Activated T-cell treated with anti-CD3 and anti-CD28 coated beads for 48 hours (primary cell): ENCODE results near the gene NPBWR2.

Experiments used
- DNase-seq: peaks from one replicate; pipeline ENCODE4 v3.0.0-alpha.2; 2020; ENCODE audit warnings: low read depth

NPBWR2 gene, protein sequence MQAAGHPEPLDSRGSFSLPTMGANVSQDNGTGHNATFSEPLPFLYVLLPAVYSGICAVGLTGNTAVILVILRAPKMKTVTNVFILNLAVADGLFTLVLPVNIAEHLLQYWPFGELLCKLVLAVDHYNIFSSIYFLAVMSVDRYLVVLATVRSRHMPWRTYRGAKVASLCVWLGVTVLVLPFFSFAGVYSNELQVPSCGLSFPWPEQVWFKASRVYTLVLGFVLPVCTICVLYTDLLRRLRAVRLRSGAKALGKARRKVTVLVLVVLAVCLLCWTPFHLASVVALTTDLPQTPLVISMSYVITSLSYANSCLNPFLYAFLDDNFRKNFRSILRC

GRCh38 chr20:64106981-64107735 is at the start of gene NPBWR2:
TSS of gene NPBWR2 (minus strand) at chr20:64107565. CDS start at chr20:64106831, 734 bp downstream.
- no peak for DNase-seq

DNA sequence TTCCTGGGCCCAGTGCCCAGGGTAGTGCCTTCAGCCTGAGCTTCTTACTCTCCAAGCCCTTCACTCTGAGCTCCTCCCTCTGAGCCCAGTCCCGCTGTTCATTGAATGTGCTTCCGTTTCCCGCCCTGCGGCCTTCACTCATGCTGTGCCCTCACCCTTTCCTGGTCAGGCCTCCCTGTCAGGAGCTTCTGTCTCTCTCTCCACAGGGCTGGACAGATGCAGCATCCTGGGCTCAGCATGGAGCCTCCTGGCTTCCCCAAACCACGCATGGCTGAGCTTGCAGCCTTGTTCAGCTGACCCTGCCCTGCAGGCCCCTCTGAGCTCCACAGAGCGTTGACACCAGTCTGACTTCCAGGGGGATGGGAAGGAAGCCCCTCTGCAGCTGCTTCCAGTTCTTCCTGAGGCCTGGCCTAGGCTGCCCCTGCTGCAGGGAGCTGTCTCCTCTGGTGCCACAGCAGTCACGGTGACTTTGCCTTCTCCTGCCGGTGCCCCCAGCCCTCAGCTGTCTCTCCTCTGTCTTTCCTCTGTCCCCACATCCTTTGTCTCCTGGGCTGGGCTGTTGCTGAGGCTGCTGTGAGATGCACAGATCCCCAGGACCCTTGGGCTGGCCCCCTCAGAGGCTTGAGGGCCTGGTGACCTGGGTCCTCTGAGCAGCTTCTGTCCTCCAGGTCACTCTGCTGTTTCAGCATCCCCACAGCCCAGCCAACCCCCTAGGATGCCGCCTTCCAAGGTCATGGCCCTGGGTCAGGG is 48.9 kb upstream of the NPBWR2 start:
- DNase-seq = no peak

DNA sequence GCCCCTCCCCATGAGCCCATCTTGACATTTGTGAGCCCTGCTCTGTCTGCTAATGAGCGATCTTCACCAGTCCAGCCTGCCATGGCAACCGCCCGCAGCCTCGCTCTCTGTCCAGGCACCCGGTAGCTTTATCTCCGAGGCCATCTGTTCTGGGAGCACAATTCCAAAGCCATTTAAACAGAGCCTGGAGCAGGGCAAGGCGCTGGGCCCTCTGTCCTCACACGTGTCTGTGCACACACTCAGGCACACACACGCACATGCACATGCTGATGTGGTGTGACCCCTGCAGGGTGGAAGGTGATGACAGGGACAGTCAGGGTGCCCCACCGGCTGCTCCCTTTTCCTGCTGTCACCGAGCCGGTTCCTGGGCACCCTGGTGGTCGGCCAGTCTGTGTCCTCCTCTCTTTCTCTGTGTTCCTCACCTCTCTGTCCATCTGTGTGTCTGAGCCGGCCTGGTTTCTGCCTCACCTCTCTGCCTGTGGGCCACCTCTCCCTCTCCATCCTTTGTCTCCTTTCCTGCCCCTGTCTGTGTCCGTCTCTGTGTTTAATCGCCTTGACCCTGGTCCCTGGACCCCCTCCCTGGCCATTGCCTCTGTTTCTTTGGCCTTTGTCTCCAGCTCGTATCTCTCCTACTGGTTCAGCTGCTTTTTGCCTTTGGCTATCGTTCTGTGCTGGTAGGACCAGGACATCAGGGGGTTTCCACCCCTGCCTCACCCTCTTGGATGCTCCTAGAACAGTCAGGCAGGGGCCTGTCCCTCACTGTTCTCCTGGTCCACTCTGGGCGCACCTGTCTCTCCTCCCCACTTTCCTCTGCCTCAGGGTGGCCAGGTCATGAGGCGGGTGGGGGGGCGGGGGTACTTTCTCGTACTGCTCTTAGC is 48.1 kb upstream of the NPBWR2 start:
- no peak for DNase-seq

- no peak for DNase-seq
Measured at GRCh38 chr20:64154590-64155257, 47.4 kb upstream of the NPBWR2 start.

GRCh38 chr20:64153861-64154589 is 46.7 kb upstream of the NPBWR2 start:
- no peak for DNase-seq

GRCh38 chr20:64153410-64153809 is 46.0 kb upstream of the NPBWR2 start:
- DNase-seq = no peak

DNA sequence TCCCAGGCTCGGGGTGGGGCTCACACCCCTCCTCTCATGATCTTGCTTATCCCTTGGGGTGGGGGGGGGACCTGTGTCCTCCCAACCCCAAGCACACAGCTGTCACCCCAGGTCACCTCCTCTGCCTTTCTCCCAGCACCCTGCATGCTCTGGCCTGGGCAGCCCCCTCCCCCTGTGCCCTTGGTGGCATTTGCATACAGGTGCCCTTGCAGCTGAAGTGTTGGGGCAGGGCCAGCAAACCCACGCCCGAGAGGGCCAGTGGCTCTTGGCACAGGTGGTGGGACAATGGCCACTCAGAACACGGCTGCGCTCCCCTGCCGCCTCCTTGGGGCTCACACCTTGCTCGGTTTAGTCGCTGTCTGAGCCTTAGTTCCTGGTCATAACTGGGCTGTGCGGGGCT is 45.5 kb upstream of the NPBWR2 start:
- no peak for DNase-seq

DNA sequence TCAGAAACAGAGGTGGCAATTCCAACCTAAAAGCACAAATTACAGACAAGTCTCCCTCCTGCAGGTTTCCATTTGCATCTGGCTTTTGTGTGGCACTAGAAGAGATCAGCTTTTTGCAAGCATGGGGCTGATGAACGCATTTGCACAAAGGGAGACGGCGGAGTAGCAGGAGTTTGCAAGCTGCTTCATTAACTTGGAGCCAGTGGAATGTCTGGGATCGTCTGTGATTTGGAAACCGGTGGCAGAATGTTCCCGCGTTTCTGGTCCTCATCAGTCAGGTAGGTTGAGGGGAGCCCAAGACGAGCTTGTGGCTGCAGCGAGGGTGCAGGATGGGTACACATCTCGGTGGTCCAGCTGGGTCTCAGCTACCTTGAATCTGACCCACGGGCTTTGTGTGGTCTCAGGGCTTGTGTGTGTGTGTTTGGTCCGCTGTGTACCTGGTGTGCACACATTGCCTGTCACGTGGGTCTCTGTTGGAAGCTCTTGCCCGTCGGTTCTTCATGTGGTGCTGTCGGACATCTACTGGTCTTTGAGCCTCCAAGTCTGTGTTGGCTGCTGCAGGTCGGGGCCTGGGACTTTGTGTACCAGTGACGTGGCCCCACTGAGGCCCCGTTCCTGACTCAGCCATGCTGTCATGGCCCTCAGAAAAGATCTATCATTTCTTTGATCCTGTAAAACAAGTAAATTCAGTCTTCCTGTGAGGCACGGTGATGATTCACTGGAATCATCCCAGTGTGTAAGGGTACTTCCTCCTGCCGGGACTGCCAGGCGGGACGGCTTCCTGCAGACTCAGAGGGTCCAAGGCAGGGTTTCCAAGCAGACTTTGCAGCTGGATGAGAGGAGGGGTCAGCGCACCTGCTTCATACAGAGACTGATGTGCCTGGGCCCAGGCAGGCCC is 44.5 kb upstream of the NPBWR2 start:
- no peak for DNase-seq

DNA sequence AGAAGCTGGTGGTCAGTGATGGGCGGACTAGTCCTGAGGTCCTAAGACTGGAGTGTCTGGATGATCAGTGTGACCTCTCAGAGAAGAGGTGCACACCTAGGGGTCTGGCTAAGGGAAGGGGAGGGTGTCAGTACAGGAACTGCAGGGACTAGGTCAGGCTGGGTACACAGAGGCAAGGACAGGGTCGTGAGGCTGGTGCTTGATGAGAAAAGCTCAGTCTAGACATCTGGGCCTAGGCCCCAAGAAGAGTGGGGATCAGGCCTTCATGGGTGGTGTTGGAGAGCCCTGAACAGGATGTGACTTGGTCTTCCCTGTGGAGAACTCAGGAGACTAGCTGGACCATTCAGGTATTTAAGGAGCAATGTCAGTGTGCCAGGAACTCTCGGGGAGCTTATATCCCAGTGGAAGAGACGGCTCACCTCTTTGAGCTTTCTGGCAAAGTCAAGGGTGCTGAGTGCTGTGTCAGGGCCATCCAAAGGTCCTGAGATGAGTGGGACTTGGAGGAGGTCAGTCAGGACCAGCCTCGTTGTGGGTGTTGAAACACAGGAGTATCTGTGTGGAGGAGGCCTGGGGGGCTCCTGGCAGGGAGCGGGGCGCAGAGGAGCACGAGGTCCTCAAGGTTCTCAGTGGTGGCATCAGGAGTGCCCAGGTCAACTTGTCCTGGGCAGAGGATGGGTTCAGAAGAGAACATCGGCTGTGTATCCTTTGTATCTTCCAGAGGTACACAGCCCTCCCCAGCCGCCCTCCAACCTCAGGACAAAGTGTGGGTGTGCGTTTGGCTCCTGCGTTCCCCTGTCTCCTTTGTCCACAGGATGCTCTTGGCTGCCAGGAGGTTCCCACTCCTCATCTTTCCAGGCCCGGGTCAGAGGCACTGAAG is 43.6 kb upstream of the NPBWR2 start:
- DNase-seq = no peak

GRCh38 chr20:64149809-64150560 is 42.6 kb upstream of the NPBWR2 start:
- no peak for DNase-seq

- no peak for DNase-seq
Measured at GRCh38 chr20:64149141-64149540, 41.8 kb upstream of the NPBWR2 start.

DNA sequence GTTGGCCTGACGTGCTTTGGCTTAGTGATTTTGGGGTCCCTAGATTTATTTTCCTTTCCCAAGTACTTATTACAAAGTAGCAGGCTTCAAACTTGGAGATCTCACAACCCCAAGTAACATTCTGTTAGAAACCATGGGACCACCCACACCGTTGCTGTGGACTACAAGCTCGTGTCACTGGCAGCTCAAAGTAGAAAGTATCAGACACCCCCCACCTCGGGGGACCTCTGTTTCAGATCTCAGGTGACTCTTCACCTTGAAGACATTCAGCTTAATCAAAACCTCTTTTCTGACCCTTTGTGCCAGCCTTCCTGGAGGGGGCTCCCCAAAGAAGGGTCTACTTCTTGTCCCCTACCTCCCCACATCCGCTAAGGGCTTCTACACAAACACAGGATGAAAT is 41.2 kb upstream of the NPBWR2 start:
- DNase-seq = no peak

DNA sequence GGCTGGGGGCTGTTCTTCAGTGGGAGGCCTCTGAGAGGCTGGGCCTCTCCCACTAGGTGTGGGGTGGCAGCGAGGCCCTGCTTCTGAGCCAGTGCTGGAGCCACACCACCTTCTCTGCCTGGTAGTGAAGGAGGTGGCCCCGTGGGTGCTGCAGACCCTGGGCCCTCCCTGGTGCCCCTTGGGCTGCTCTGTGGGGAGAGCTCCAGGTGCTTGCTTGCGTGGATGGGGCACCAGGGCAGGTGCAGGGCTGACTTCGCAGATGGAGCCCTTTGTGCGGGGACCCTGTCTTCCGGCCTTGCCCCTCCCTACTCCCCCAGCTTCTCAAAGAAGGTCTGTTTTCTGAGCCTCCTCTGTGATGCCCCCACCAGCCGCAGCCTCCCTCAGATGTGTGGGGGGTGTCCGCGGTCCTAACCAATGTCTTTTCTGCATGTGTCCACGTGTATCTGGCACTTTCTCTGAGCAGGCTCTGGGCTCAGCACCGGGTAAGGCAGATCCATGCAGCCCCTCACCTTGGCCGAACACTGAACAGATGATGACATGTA is 39.6 kb upstream of the NPBWR2 start:
- no peak for DNase-seq

GRCh38 chr20:64146301-64146935 is 39.1 kb upstream of the NPBWR2 start:
- no peak for DNase-seq

DNA sequence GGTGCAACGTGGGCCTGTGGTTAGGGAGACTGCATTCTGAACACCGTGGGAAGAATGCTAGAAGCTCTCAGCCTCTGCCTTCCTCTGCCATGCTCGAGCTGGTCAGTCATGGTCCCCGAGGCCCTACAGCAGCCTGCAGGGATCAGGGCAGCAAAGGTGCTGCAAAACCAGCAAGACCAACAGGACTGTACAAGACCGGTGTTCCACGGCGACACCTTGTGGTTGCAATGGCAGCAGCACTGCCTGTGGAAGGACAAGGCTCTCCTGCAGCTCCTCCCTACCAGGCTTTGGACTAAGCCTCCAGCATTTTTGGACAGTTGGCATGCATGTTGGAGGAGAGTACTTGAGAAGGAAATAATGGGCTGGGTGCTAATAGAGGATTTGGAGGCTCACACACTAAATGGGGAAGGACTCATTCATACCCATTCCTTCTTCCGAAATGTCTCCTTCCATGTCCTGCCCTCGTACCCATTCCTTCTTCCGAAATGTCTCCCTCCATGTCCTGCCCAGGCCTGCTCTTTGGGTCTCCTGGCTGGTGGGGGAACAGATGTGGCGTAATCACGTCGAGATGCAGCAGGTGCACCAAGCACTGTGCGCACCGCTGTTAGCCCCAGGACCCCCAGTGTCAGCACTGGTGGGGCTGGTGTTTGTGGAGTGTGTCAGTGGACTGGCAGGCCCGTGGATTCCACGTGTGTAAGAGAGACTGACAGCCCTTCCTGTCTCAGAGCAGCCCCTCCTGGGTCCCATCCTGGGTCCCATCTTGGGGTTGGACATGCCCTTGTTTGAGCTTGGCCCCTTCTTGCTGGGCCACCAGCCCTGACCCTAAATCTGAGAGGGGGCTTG is 38.3 kb upstream of the NPBWR2 start:
- peak; percentile 11 for DNase-seq
